SJSA1 (cell line): Measurements from ENCODE around the gene LOXL4. TPM values are rescaled to one million over a fixed set of nuclear protein-coding genes. Genes with fewer than 3 reads are reported as not detected.

ENCODE experiments used
- DNase-seq, 2 experiments: peaks; one replicate each; pipeline ENCODE4 v3.0.0-alpha.2; 2015 to 2020; ENCODE audit warnings: low spot score in 2 of 2, low read depth in 1 of 2
- H3K27ac ChIP-seq: fragments of 250-450 bp; sonication (Bioruptor Pico); 2 replicates; pipeline ENCODE4 v1.5.1; 2020; ENCODE audit warnings: mild to moderate bottlenecking, moderate library complexity
- H3K27me3 ChIP-seq: fragments of 250-450 bp; sonication (Bioruptor Pico); replicated peaks from 2 replicates; pipeline ENCODE4 v1.5.1; 2020; ENCODE audit warnings: mild to moderate bottlenecking, moderate library complexity
- H3K36me3 ChIP-seq: fragments of 250-450 bp; sonication (Bioruptor Pico); 2 replicates; pipeline ENCODE4 v1.5.1; 2020; ENCODE audit warnings: mild to moderate bottlenecking
- H3K4me1 ChIP-seq: fragments of 250-450 bp; sonication (Bioruptor Pico); replicated peaks from 2 replicates; pipeline ENCODE4 v1.6.1; 2021; ENCODE audit warnings: mild to moderate bottlenecking
- H3K4me3 ChIP-seq: fragments of 250-450 bp; sonication (Bioruptor Pico); 2 replicates; pipeline ENCODE4 v1.5.1; 2020; ENCODE audit warnings: mild to moderate bottlenecking
- H3K9me3 ChIP-seq: fragments of 250-450 bp; sonication (Bioruptor Pico); replicated peaks from 2 replicates; pipeline ENCODE4 v1.5.1; 2020; ENCODE audit warnings: mild to moderate bottlenecking
- total RNA-seq: library from RNA; depleted of rRNA; stranded (reverse); fragments of >200 nt; shearing (Covaris generic); gene quantifications from 2 replicates; pipeline ENCODE4 v1.2.3, GENCODE V29; 2014

Gene LOXL4
- total RNA-seq, 1 experiment from 2014 or later: 0.55 TPM

GRCh38 chr10:98255146-98255877, 12.7 kb downstream of the LOXL4 start:
- Histone ChIP-seq H3K9me3 (no peaks in the 10 kb centered on the region), H3K4me3 (no peak overlapping the region), H3K36me3 (peaks cover 4% of the 10 kb centered on the region; the same call in 1 of the 2 replicates), H3K27ac (no peak overlapping the region), H3K27me3 (no peaks in the 10 kb centered on the region), H3K4me1 (peaks cover 12% of the 10 kb centered on the region)
- DNase-seq: no peak

GRCh38 chr10:98254234-98254974, 13.6 kb downstream of the LOXL4 start:
- H3K36me3 ChIP-seq: peaks cover 7% of the 10 kb centered on the region; the same call in 1 of the 2 replicates
- H3K9me3 ChIP-seq: no peaks in the 10 kb centered on the region
- no peak overlapping the region for H3K4me3 ChIP-seq
- no peaks in the 10 kb centered on the region for H3K27me3 ChIP-seq
- no peak for DNase-seq
- no peak overlapping the region for H3K27ac ChIP-seq
- peaks cover 4% of the 10 kb centered on the region; the same call in 1 of the 2 replicates for H3K4me1 ChIP-seq

GRCh38 chr10:98253499-98253898, 14.5 kb downstream of the LOXL4 start:
- DNase-seq: no peak
- Histone ChIP-seq H3K27ac (no peak overlapping the region), H3K9me3 (no peaks in the 10 kb centered on the region), H3K4me1 (no peaks in the 10 kb centered on the region), H3K4me3 (no peak overlapping the region), H3K36me3 (peaks cover 12% of the 10 kb centered on the region; the same call in 1 of the 2 replicates), H3K27me3 (no peaks in the 10 kb centered on the region)

- no peak overlapping the region for H3K27ac ChIP-seq
- no peak for DNase-seq
- H3K9me3 ChIP-seq: no peaks in the 10 kb centered on the region
- no peak overlapping the region for H3K4me3 ChIP-seq
- peaks cover 12% of the 10 kb centered on the region; the same call in 1 of the 2 replicates for H3K36me3 ChIP-seq
- H3K27me3 ChIP-seq: no peaks in the 10 kb centered on the region
- no peaks in the 10 kb centered on the region for H3K4me1 ChIP-seq
Measured at GRCh38 chr10:98252464-98252863, 15.5 kb downstream of the LOXL4 start.

- H3K27me3 ChIP-seq: no peaks in the 10 kb centered on the region
- no peaks in the 10 kb centered on the region for H3K9me3 ChIP-seq
- no peak for DNase-seq
- H3K36me3 ChIP-seq: peaks cover 13% of the 10 kb centered on the region
- no peak overlapping the region for H3K4me3 ChIP-seq
- H3K4me1 ChIP-seq: peaks cover 4% of the 10 kb centered on the region; the same call in 1 of the 2 replicates
- no peak overlapping the region for H3K27ac ChIP-seq
Measured at GRCh38 chr10:98251399-98251798, 16.6 kb downstream of the LOXL4 start.

- Histone ChIP-seq H3K9me3 (no peaks in the 10 kb centered on the region), H3K27ac (no peak overlapping the region), H3K27me3 (no peaks in the 10 kb centered on the region), H3K36me3 (peaks cover 35% of the 10 kb centered on the region), H3K4me1 (peaks cover 5% of the 10 kb centered on the region; the same call in 1 of the 2 replicates), H3K4me3 (no peak overlapping the region)
- no peak for DNase-seq
Measured at GRCh38 chr10:98249134-98249533, 18.9 kb downstream of the LOXL4 start.

GRCh38 chr10:98248018-98248417, 20.0 kb downstream of the LOXL4 start:
- Histone ChIP-seq H3K4me3 (no peak overlapping the region), H3K4me1 (peaks cover 5% of the 10 kb centered on the region; the same call in 1 of the 2 replicates), H3K9me3 (no peaks in the 10 kb centered on the region), H3K27ac (no peak overlapping the region), H3K36me3 (peaks cover 37% of the 10 kb centered on the region), H3K27me3 (no peaks in the 10 kb centered on the region)
- no peak for DNase-seq

- no peaks in the 10 kb centered on the region for H3K27me3 ChIP-seq
- H3K27ac ChIP-seq: no peak overlapping the region
- DNase-seq: peak in 1 of 2 experiments; percentile 31
- H3K4me3 ChIP-seq: no peak overlapping the region
- no peaks in the 10 kb centered on the region for H3K9me3 ChIP-seq
- H3K36me3 ChIP-seq: peaks cover 37% of the 10 kb centered on the region
- peaks cover 5% of the 10 kb centered on the region; the same call in 1 of the 2 replicates for H3K4me1 ChIP-seq
Measured at GRCh38 chr10:98246911-98247805, 20.8 kb downstream of the LOXL4 start.

GRCh38 chr10:98244586-98244985, 23.4 kb downstream of the LOXL4 start:
- no peak overlapping the region for H3K4me3 ChIP-seq

GRCh38 chr10:98244141-98244540, 23.9 kb downstream of the LOXL4 start:
- no peak overlapping the region for H3K27ac ChIP-seq
- H3K4me1 ChIP-seq: peaks cover 5% of the 10 kb centered on the region; the same call in 1 of the 2 replicates
- no peak for DNase-seq
- no peak overlapping the region for H3K4me3 ChIP-seq
- peaks cover 33% of the 10 kb centered on the region for H3K36me3 ChIP-seq
- H3K27me3 ChIP-seq: no peaks in the 10 kb centered on the region
- no peaks in the 10 kb centered on the region for H3K9me3 ChIP-seq

More at GRCh38 chr10:98244586-98244985, 23.4 kb downstream of the LOXL4 start:
- no peak overlapping the region for H3K27ac ChIP-seq
- peaks cover 33% of the 10 kb centered on the region for H3K36me3 ChIP-seq
- H3K9me3 ChIP-seq: no peaks in the 10 kb centered on the region
- H3K27me3 ChIP-seq: no peaks in the 10 kb centered on the region
- no peak for DNase-seq
- H3K4me1 ChIP-seq: peaks cover 5% of the 10 kb centered on the region; the same call in 1 of the 2 replicates

- Histone ChIP-seq H3K36me3 (peaks cover 29% of the 10 kb centered on the region), H3K27me3 (no peaks in the 10 kb centered on the region), H3K9me3 (no peaks in the 10 kb centered on the region), H3K4me1 (peaks cover 5% of the 10 kb centered on the region; the same call in 1 of the 2 replicates), H3K4me3 (no peak overlapping the region), H3K27ac (no peak overlapping the region)
- no peak for DNase-seq
Measured at GRCh38 chr10:98242823-98243222, 25.2 kb downstream of the LOXL4 start.

- Histone ChIP-seq H3K27me3 (no peaks in the 10 kb centered on the region), H3K4me1 (no peaks in the 10 kb centered on the region), H3K9me3 (no peaks in the 10 kb centered on the region), H3K4me3 (no peak overlapping the region), H3K27ac (no peak overlapping the region), H3K36me3 (peaks cover 42% of the 10 kb centered on the region)
- DNase-seq: no peak
Measured at GRCh38 chr10:98240524-98240923, 27.5 kb downstream of the LOXL4 start.

GRCh38 chr10:98238391-98238790, 29.6 kb downstream of the LOXL4 start:
- Histone ChIP-seq H3K27me3 (no peaks in the 10 kb centered on the region), H3K27ac (no peak overlapping the region), H3K36me3 (peaks cover 39% of the 10 kb centered on the region), H3K9me3 (no peaks in the 10 kb centered on the region), H3K4me3 (no peak overlapping the region), H3K4me1 (no peaks in the 10 kb centered on the region)
- no peak for DNase-seq
